Hindlimb muscle (tissue), 1 donor: ENCODE data around the gene PDYN. TPM values are rescaled to one million over a fixed set of nuclear protein-coding genes. Genes with fewer than 3 reads are reported as not detected.

Source experiments
- DNase-seq: peaks from one replicate; pipeline ENCODE4 v3.0.0-alpha.2; 2013
- polyA plus RNA-seq: library from polyadenylated mRNA; unstranded; fragments of 120-200 nt; gene quantifications from one replicate; pipeline ENCODE4 v1.2.1, GENCODE V29; 2013; ENCODE audit not compliant: insufficient read length

PDYN gene
- polyA plus RNA-seq, 1 donor = not detected

GRCh38 chr20:1949347-1950100 is 44.3 kb downstream of the PDYN start:
- DNase-seq = no peak

- DNase-seq = no peak
These were observed 46.4 kb downstream of the PDYN start for GRCh38 chr20:1947535-1947846.

- DNase-seq = peak; percentile 27
These were observed 46.9 kb downstream of the PDYN start for GRCh38 chr20:1946762-1947534.

- DNase-seq = no peak
These were observed 47.5 kb downstream of the PDYN start for GRCh38 chr20:1946442-1946761.

GRCh38 chr20:1945660-1946059 is 48.2 kb downstream of the PDYN start:
- DNase-seq = no peak

- DNase-seq = peak; percentile 23
These were observed 48.7 kb downstream of the PDYN start for GRCh38 chr20:1945134-1945618.

GRCh38 chr20:1944345-1945091 is 49.3 kb downstream of the PDYN start:
- DNase-seq = no peak

- no peak for DNase-seq
These were observed 50.4 kb downstream of the PDYN start for GRCh38 chr20:1943275-1944002.

GRCh38 chr20:1942486-1943274 is 51.2 kb downstream of the PDYN start:
- DNase-seq = no peak

GRCh38 chr20:1942061-1942460 is 51.8 kb downstream of the PDYN start:
- no peak for DNase-seq

GRCh38 chr20:1941226-1941625 is 52.6 kb downstream of the PDYN start:
- DNase-seq = no peak

GRCh38 chr20:1940581-1940980 is 53.3 kb downstream of the PDYN start:
- no peak for DNase-seq

- DNase-seq = no peak
These were observed 54.6 kb downstream of the PDYN start for GRCh38 chr20:1939270-1939595.

GRCh38 chr20:1938464-1939269 is 55.2 kb downstream of the PDYN start:
- no peak for DNase-seq

- no peak for DNase-seq
These were observed 56.4 kb downstream of the PDYN start for GRCh38 chr20:1937316-1937976.

- DNase-seq = peak; percentile 25
These were observed 58.0 kb downstream of the PDYN start for GRCh38 chr20:1935696-1936366.

- DNase-seq = no peak
These were observed 58.9 kb downstream of the PDYN start for GRCh38 chr20:1934721-1935573.

GRCh38 chr20:1934156-1934555 is 59.7 kb downstream of the PDYN start:
- peak; percentile 22 for DNase-seq

- DNase-seq = peak; percentile 15
These were observed 60.4 kb downstream of the PDYN start for GRCh38 chr20:1933465-1933870.
